GM12878 (cell line): ENCODE measurements around the gene NEMF. TPM values are rescaled to one million over a fixed set of nuclear protein-coding genes. Genes with fewer than 3 reads are reported as not detected.

ENCODE experiments used
- CBX3 ChIP-seq: fragments of 200-600 bp; sonication (generic); IDR thresholded peaks from 2 replicates; pipeline ENCODE4 v1.6.1; 2016; ENCODE audit warnings: low read depth, borderline replicate concordance
- DPF2 ChIP-seq: fragments of 450-650 bp; IDR thresholded peaks from 2 replicates; pipeline ENCODE4 v1.6.1; 2017; ENCODE audit warnings: mild to moderate bottlenecking
- E2F8 ChIP-seq: fragments of 450-650 bp; IDR thresholded peaks from 2 replicates; pipeline ENCODE4 v1.6.1; 2018; ENCODE audit warnings: mild to moderate bottlenecking, low read depth, moderate library complexity; ENCODE audit not compliant: partially characterized antibody
- ETV6 ChIP-seq, 2 experiments: fragments of 450-650 bp in 1 of 2; IDR thresholded peaks in 1 of 2; conservative IDR thresholded peaks in 1 of 2; 2 replicates each; pipeline ENCODE4 v1.6.1; 2014; ENCODE audit warnings: antibody characterized with exemption in 1 of 2, borderline replicate concordance in 1 of 2, low read depth in 1 of 2, mild to moderate bottlenecking in 1 of 2, moderate library complexity in 1 of 2
- HCFC1 ChIP-seq: fragments of 150-350 bp; IDR thresholded peaks from 2 replicates; pipeline ENCODE4 v1.6.1; 2014; ENCODE audit warnings: low read length
- MEF2B ChIP-seq: fragments of 450-650 bp; IDR thresholded peaks from 2 replicates; pipeline ENCODE4 v1.6.1; 2018; ENCODE audit warnings: mild to moderate bottlenecking, moderate library complexity; ENCODE audit not compliant: partially characterized antibody, poor library complexity, severe bottlenecking
- MLLT1 ChIP-seq: fragments of 450-650 bp; IDR thresholded peaks from 2 replicates; pipeline ENCODE4 v1.6.1; 2016; ENCODE audit warnings: mild to moderate bottlenecking
- PAX8 ChIP-seq: fragments of 450-650 bp; IDR thresholded peaks from 2 replicates; pipeline ENCODE4 v1.6.1; 2017; ENCODE audit warnings: mild to moderate bottlenecking, moderate library complexity
- POU2F2 ChIP-seq: IDR thresholded peaks from 3 replicates; pipeline ENCODE4 v1.6.1; 2011; ENCODE audit warnings: low read depth, mild to moderate bottlenecking, low read length, borderline replicate concordance
- TCF7 ChIP-seq: IDR thresholded peaks from 2 replicates; pipeline ENCODE4 v1.6.1; 2014; ENCODE audit warnings: antibody characterized with exemption, borderline replicate concordance
- polyA plus RNA-seq, 11 experiments: library from polyadenylated mRNA; depleted of rRNA in 4 of 11; unstranded in 6 of 11; stranded (reverse) in 5 of 11; fragments of >200 nt; fragmentation: Nextera tagmentation in 4 of 11; fragmentation: Illumina TruSeq in 1 of 11; extraction: Ambion mirVana in 4 of 11; extraction: Trizol in 1 of 11; gene quantifications; 1 replicate in 1 of 11; 2 replicates in 10 of 11; pipeline versions ENCODE4 v1.2.1 to v1.2.3, GENCODE V29; 2011 to 2016; ENCODE audit warnings: inconsistent platforms in 2 of 11, missing spikeins in 2 of 11, low read depth in 1 of 11
- total RNA-seq, 4 experiments: library from RNA; depleted of rRNA in 3 of 4; stranded (reverse); fragments of >200 nt in 3 of 4; fragmentation: Illumina TruSeq in 1 of 4; extraction: Trizol in 1 of 4; gene quantifications; 2 replicates each; pipeline versions ENCODE4 v1.2.1 to v1.2.3, GENCODE V29; 2013 to 2021

The NEMF gene
- total and polyA plus RNA-seq, 10 of the 15 experiments (the other 5 are each of a cell fraction or from before 2014, with no cell fraction given): 31.5 to 80.1 (median 61.1) TPM

GRCh38 chr14:49893309-49894213 lies 41.0 kb upstream of the NEMF start (continued):
- TF ChIP-seq E2F8 (no peak), ETV6 (conservative IDR thresholded peaks at IDR 0.05 in 1 of 2, IDR thresholded peaks at IDR 0.05 in 1 of 2; ENCODE audit: borderline replicate concordance in 1 of 2, low read depth in 1 of 2) (no peak; a peak in 1 of 4 replicates), TCF7 (no peak), CBX3 (no peak), DPF2 (peak; percentile 93), MLLT1 (peak; percentile 71), HCFC1 (no peak; the same call in 1 of the 2 replicates), POU2F2 (no peak), MEF2B (no peak), PAX8 (no peak)
